GM18511 (cell line): Measurements from ENCODE around the gene KCNIP1.

Source experiments
- ATAC-seq: cut with Tn5 transposase; IDR thresholded peaks from one replicate; pipeline ENCODE4 v1.9.1; 2021; ENCODE audit warnings: mild to moderate bottlenecking, moderate library complexity; ENCODE audit not compliant: unreplicated experiment

KCNIP1 gene

DNA sequence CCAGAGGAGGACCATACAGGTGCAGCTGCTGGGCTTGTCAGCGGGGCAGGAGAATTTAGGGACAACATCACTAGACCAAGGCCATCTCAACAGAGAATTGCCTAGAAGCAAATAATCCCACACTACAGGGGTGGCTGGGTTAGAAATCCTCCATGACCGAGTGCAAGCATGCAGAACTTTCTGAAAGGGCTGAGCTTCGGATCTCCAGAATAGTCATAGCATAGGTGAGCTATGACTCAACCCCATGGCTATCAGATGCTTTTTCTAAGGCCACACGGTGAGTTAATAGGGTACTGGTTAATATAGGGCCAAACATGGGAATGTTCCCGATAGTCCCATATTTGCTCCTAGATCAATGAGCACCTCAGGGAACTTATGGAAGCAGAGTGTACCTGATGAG is 4.2 kb downstream of the KCNIP1 start:
- ATAC-seq: no peak

- ATAC-seq: no peak
Measured at GRCh38 chr5:170508660-170509347, 5.0 kb downstream of the KCNIP1 start.

- ATAC-seq: no peak
Measured at GRCh38 chr5:170509348-170509660, 5.5 kb downstream of the KCNIP1 start.

- no peak for ATAC-seq
Measured at GRCh38 chr5:170510126-170510525, 6.3 kb downstream of the KCNIP1 start.

DNA sequence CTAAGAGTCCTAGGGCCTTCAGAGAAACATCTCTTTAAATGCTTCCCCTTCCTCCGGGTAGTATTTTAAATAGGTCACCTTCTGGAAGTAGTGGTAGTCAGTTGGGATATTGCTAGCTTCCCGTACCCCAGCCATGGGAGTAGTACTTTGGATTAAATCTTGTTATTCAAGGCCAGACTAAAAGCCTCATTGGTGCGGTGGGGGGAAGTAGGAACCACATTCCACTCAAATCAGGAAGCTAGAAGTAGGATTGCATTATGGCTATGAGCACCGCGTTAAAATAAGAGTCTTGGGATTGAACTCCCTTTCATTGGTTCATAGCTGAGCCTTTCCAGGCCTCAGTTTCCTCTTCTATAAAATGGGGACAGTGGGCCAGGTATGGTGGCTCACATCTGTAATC is 6.7 kb downstream of the KCNIP1 start:
- ATAC-seq: no peak

DNA sequence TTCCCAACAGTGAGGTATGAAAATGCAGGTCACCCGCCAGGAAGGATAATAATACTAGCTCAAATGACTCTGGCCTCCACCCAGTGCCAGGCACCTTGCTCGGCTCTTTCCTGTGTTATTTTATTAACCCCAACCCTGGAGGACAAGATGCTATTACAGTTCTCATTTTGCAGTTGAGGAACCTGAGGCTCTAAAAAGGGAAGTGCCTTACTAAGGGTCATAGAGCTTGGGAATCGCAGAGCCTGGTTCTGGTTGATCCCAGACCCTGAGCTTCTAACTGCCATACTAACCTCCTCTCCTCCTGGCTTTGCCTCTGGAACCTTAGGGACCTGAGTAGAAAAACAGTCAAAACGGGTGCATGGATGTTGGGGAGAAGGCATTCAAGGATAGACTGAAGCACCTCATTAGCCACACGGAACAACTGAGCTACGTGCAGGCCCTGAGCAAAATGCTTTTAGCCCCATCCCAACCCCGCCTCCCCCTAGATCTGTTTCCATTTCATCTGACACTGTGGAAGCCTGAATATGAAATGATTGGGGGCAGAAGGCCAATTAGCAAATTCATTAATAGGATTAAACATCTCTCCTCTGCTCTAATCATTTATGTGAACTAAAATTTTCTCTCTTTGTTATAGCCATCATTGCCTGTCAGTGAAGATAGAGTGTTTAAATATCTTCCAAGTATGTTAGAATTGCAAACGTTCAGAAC is 7.9 kb downstream of the KCNIP1 start:
- no peak for ATAC-seq

DNA sequence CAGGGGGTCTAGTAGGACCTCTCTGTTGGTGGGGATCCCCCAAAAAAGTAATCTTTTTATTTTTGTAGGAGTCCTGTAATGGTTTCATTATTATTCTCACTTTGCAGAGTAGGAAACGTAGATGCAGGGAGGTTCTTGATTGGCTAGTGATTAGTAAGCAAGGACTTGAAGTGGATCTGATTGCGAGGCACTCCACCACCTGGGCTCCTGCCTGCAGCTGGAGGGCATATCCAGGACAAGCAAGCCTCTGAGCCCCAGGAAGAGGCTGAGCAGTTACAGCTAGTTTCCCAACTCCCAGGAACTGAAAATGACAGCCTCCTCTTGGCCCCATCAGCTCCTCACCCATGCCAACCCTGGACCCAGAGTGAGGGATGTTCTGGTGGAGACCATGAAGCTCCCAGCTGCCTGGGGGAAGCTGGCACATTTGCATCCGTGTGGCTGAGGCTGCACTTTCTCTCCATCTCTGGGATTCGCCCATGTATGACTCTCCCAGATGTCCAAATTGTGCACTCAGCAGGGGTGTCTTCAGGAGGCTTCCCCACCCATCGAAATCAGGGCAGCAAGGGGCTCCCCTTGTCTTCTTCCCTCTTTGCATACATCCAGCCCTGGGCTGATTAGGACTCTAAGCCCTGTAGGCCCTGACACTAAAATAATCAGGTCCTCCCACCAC is 10.2 kb downstream of the KCNIP1 start:
- ATAC-seq: no peak

DNA sequence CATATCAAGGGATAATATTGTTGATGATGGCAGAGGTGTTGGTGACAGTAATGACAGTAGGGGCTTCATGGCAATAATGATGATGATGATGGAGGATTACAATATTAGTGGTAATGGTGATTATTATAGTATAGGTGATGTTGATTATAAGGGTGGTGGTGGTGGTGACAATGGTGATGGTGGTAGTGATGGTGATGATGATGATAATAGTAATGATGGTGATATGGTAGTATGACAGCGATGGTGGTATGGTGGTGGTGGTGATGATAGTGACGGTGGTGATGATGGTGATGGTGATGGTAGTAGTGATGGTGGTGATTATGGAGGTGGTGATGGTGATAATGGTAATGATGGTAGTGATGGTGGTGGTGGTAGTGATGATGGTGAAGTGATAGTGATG is 13.6 kb downstream of the KCNIP1 start:
- ATAC-seq: no peak

GRCh38 chr5:170518277-170518676 is 14.5 kb downstream of the KCNIP1 start:
- no peak for ATAC-seq

DNA sequence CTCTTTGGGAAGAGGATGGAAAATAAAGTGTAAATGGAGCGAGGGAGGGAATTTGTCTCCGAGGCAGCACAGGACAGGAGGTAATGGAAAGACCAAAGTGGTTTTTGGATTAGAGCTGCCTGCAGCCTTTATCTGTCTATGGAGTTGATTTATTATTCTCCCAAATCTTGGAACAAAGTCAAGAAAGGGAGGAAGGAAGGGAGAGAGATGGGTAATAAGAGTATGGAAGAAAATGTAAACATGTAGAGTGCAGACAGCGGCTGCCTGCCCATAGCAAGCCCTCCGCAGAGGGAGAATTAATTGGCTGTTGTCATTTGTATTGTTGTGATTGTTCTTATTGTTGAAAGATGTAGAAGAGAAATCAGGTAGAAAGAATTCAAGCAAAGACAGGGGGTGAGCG is 15.7 kb downstream of the KCNIP1 start:
- ATAC-seq: no peak

- no peak for ATAC-seq
Measured at GRCh38 chr5:170520372-170520771, 16.6 kb downstream of the KCNIP1 start.

DNA sequence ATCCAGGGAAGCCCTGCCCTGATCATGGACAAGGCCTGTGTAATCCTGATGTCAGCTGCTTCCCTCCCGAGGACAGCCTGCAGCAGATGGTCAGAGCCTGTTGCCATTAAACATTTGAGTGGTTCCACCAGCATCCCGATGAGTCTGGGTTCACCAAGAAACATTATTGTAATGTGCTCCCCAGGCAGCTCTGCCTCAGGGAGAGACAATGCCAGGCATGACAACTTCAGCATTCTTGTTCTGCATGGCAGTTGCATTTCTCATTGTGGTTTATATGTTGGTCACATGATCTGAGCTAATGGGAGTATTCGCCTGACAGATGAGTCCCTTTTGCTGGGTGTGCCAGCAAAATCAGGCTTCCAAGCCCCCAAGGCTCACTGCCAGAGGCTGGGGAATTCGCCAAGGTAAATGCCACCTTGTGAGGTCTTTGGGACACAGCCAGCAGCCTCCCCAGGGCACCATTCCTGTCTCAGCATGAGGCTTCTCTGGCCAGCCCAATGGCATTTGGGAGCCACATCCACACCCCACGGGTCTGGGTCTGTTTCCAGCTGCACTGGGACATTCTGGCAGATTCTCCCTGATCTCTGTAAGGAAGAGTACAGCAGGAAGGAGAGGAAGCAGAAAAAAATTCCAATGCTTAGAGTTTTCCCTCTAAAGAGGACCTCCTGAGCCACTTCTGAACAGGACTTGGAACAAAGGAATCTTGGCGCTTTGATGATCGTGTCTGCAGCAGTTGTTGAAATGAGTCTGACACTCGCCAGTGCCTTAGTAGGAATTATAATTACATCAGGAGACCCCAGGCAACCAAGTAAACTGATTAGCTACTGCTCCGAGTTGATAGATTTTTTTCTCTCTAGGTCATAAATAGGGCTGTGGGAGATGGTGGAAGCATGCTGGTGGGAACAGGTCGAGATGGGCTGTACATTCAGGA is 18.7 kb downstream of the KCNIP1 start:
- ATAC-seq: no peak

DNA sequence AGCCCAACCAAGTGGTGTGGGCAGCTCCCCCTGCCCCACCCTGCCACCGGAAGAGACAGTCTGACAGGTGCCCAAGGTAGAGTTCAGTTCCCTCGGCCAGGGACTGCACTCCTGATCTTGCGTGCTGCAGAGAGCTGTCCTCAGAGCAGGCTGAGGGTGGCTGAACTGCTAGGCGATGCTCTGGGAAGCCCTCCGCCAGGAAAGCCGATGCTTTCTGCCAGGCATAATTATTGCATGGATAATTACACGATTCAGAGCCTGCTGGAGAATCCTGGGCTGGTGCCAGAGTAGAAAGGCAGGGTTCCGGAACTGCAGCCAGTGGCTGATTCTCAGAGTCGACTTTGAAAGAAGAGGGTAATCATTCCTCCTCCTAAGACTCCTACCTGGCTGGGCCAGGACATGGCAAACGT is 19.3 kb downstream of the KCNIP1 start:
- ATAC-seq: no peak

DNA sequence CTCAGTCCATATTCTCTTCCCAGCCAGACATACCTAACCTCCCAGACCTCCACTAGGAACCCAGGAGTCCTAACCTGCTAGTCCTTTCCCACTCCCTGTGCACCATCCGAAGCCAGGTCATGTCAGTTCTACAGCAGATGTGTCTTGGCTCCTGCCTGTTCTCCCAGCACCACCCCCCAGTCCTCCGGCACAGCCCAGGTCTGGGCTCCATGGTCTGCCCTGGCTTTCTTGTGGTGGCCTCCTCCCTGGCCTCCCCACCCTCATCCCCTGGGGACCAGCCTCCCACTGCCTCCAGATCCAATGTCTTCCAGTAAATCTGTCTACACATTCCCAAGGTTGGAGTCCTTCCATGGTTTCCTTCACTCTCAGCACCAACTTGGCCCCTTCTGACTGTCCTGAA is 20.0 kb downstream of the KCNIP1 start:
- ATAC-seq: no peak

DNA sequence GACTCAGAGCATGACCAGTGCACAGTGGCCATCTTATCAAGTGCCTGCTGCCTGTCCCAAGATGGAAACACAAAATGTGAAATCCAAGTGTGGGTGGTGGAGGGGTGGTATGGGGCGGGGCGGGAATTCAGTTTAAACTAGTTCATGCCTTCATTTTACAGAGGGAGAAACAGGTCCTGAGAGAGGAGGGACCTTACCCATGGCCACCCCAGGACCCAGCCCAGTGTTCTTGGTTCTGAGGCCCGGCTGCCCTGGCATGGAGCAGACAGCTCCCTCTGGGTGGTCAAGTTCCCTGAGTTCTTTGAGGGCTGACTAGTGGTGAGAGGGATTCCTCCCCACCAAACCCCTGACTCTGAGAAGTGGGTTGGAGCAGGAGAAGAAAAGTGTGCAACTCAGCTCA is 20.8 kb downstream of the KCNIP1 start:
- ATAC-seq: no peak

DNA sequence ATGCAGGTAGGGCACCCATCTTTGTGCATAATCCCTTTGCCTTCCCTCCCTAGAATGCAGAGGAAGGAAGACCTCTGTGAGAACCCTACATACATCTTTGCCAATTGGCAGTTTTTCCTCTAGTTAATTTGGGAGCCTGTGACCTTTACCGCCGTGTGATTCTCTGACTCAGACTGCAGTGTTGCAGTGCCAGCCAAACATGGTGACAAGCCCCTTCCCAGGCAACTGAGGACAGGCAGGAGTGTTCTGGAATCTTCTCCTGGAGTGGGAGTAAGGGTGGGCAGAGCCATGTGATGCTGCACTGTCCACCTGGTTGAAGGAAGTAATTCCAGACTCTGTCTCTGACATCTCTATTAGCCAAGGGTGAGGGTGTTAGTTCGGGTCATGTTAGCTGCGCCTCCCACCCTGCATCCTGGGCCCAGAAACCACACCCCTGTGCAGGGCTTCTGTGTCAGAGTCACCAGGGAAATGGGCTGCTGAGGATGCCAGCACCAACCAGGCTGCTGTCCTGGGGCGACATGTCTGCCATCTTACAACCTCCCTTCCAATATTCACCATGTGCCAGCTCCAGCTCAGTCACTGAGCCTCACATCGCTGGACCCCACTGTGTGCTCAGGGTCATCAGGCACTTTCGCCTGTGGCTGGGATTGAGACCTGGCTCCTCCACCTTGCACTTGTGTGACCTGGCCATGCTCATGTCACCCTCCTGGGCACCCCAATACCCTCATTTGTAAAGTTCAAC is 21.8 kb downstream of the KCNIP1 start:
- ATAC-seq: no peak

DNA sequence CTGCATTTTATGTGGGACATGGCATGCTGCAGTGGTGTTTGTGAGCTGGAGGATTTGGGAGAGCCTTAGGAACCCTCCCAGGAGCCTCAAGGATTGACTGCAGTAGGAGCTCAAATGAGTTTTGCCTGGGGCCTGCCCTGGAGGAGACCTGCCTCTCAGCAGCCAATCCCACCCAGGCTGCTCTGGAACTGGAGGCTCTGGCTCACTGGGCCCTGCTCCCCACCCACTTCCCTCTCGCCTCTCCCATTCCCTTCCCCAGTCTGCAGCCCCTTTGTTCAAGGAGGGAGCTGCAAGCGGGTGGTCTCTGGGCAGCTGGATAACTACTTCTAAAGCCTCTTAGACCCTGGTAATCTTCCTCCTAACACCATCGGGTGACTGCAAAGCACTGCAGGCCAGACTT is 24.2 kb downstream of the KCNIP1 start:
- ATAC-seq: no peak

DNA sequence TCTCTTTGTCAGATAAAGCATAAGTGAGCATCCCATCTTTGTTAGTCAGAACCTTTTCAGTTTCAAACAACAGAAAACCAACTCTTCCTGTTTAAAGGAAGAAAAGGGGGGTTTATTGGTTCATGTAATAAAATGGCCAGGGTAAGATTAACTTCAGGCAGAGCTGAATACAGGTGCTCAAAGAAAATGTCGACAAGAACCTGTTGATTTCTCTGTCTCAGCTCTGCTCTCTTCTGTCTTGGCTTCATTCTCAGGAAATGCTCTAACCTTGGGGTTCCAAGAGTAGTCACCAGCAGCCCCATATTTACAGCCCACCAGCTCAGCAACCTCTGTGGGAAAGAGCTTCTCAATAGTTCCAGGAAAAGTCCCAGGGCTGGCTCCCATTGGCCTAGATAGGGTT is 25.2 kb downstream of the KCNIP1 start:
- no peak for ATAC-seq

- no peak for ATAC-seq
Measured at GRCh38 chr5:170532935-170533334, 29.1 kb downstream of the KCNIP1 start.

DNA sequence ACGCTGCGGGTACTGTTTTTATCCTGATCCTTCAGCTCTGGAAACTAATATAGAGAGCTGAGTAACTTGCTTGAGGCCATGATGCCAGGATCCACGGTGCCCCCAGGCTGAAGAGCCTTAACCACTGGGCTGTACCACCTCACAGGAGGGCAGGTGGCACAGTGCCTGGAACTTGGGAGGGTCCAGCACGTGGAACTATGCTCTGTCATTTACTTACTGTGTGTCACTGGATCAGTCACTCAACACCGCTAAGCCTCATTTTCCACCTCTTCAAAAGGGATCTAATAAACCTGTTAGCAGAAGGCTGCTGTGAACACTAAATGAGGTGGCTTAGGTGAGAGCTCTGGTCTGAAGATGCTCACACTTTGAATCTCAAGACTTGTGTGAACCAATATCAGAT is 29.6 kb downstream of the KCNIP1 start:
- ATAC-seq: no peak

- ATAC-seq: no peak
Measured at GRCh38 chr5:170534177-170534576, 30.4 kb downstream of the KCNIP1 start.
